MM.1S (cell line): Measurements from ENCODE around the gene ACTC1.

Experiments
- CTCF ChIP-seq: fragments of 300-600 bp; sonication (generic); IDR thresholded peaks from 2 replicates; pipeline ENCODE4 v1.5.1; 2016; ENCODE audit warnings: antibody characterized with exemption, low read length, mixed read lengths
- EZH2phosphoT487 ChIP-seq: fragments of 300-600 bp; sonication (generic); IDR thresholded peaks from 2 replicates; pipeline ENCODE4 v1.6.1; 2018; ENCODE audit warnings: antibody characterized with exemption, low read length

GRCh38 chr15:34802371-34802770, 7.0 kb upstream of the ACTC1 start:
- TF ChIP-seq CTCF: no peak
- TF ChIP-seq EZH2phosphoT487: no peak
